Epithelial cell of esophagus (primary cell): Measurements from ENCODE around the gene UBE2J1.

Experiments
- DNase-seq: peaks from one replicate; pipeline ENCODE4 v3.0.0; 2010; ENCODE audit warnings: low read depth
- H3K4me3 ChIP-seq: 2 replicates; pipeline ENCODE4 v1.5.1; 2011; ENCODE audit warnings: mild to moderate bottlenecking, low read length, control low read depth
- CTCF ChIP-seq: IDR thresholded peaks from 2 replicates; pipeline ENCODE4 v1.5.1; 2011; ENCODE audit warnings: low read depth, mild to moderate bottlenecking, low read length, control low read depth, inconsistent platforms; ENCODE audit not compliant: insufficient read depth; ENCODE audit errors: missing control alignments

The UBE2J1 gene

GRCh38 chr6:89353702-89354392 lies 1.3 kb upstream of the UBE2J1 start:
- no peak overlapping the region for H3K4me3 ChIP-seq
- TF ChIP-seq CTCF, result no peak

GRCh38 chr6:89353118-89353556 lies 615 bp upstream of the UBE2J1 start:
- H3K4me3 ChIP-seq, result peak overlapping the region; percentile 74
- DNase-seq, result no peak
- TF ChIP-seq CTCF, result no peak

More at GRCh38 chr6:89353702-89354392, 1.3 kb upstream of the UBE2J1 start:
- DNase-seq, result no peak

- TF ChIP-seq CTCF, result no peak
- peak overlapping the region; percentile 74 for H3K4me3 ChIP-seq
- DNase-seq, result no peak
Observed at GRCh38 chr6:89351671-89352277, 748 bp downstream of the UBE2J1 start.

- no peak for TF ChIP-seq CTCF
- no peak overlapping the region for H3K4me3 ChIP-seq
- DNase-seq, result no peak
Observed at GRCh38 chr6:89350281-89350966, 2.1 kb downstream of the UBE2J1 start.

GRCh38 chr6:89348372-89348771 lies 4.2 kb downstream of the UBE2J1 start:
- H3K4me3 ChIP-seq, result no peak overlapping the region
- no peak for DNase-seq
- no peak for TF ChIP-seq CTCF

GRCh38 chr6:89347825-89348224 lies 4.7 kb downstream of the UBE2J1 start:
- DNase-seq, result peak; percentile 10

More at GRCh38 chr6:89347825-89348224, 4.7 kb downstream of the UBE2J1 start:
- H3K4me3 ChIP-seq, result no peak overlapping the region
- TF ChIP-seq CTCF, result no peak
